Body of pancreas (tissue), 4 donors: ENCODE measurements around the gene RASSF10. TPM values are rescaled to one million over a fixed set of nuclear protein-coding genes. Genes with fewer than 3 reads are reported as not detected.

Experiments used
- ATAC-seq: fragments of 150-250 bp; one replicate; pipeline ENCODE4 v1.9.1; 2016
- DNase-seq, 4 donors: peaks; one replicate each; pipeline ENCODE4 v3.0.0-alpha.2; 2019
- H3K27ac ChIP-seq, 4 donors: fragments of 200-600 bp; sonication (generic); 1 replicate in 3 of 4; 2 replicates in 1 of 4; pipeline versions ENCODE4 v1.5.1 to v1.6.1; 2016 to 2019; ENCODE audit warnings: mild to moderate bottlenecking in 1 of 4, mixed read lengths in 1 of 4, moderate library complexity in 1 of 4
- H3K27me3 ChIP-seq, 2 donors: fragments of 200-600 bp; sonication (generic); one replicate each; pipeline ENCODE4 v1.6.0; 2016; ENCODE audit warnings: mild to moderate bottlenecking in 1 of 2
- H3K36me3 ChIP-seq, 2 donors: fragments of 200-600 bp; sonication (generic); replicated peaks in 1 of 2; 2 replicates each; pipeline ENCODE4 v1.5.1; 2016; ENCODE audit warnings: low read depth in 2 of 2; ENCODE audit not compliant: insufficient read depth in 1 of 2
- H3K4me1 ChIP-seq: fragments of 200-600 bp; sonication (generic); one replicate; pipeline ENCODE4 v1.6.0; 2016
- H3K4me3 ChIP-seq, 2 donors: fragments of 200-600 bp; sonication (generic); 1 replicate in 1 of 2; 2 replicates in 1 of 2; pipeline ENCODE4 v1.5.1; 2016 to 2019
- H3K9me3 ChIP-seq, 3 donors: fragments of 200-600 bp; sonication (generic); 1 replicate in 2 of 3; 2 replicates in 1 of 3; pipeline ENCODE4 v1.5.1; 2016
- CTCF ChIP-seq, 7 experiments: fragments of 450-650 bp in 4 of 7; fragments of 200-600 bp in 3 of 7; sonication (generic) in 3 of 7; IDR thresholded peaks; one replicate each; pipeline ENCODE4 v1.5.1; 2016 to 2019; ENCODE audit warnings: antibody characterized with exemption in 7 of 7
- POLR2A ChIP-seq, 3 donors: fragments of 450-650 bp; IDR thresholded peaks; one replicate each; pipeline ENCODE4 v1.6.1; 2016; ENCODE audit warnings: antibody characterized with exemption in 3 of 3, mild to moderate bottlenecking in 2 of 3
- WGBS, 2 donors: methylation state at CpG; one replicate each; pipeline ENCODE4 v1.1.5; 2017; 5-methylcytosine and 5-hydroxymethylcytosine counted together
- intact Hi-C: fragments of 100-400 bp; cut with DNase I; formaldehyde crosslinking; loops from one replicate; pipeline ENCODE4 v1.15.1; 2023
- total RNA-seq, 2 donors: library from RNA; depleted of rRNA; stranded (reverse); fragments of >200 nt; gene quantifications; one replicate each; pipeline ENCODE4 v1.1.0, GENCODE V29; 2016

RASSF10 gene
- total RNA-seq, 2 donors from 2014 or later = not detected

- H3K27me3 ChIP-seq = peaks cover 0 to 5% of the 10 kb centered on the region in 2 donors
Measured at GRCh38 chr11:13011466-13012055, 2.4 kb downstream of the RASSF10 start.

GRCh38 chr11:13012056-13012661 is 3.0 kb downstream of the RASSF10 start:
- ATAC-seq (peak; percentile 46), DNase-seq (peak; percentile 49 to 75 (median 59))
- peaks cover 75% of the 10 kb centered on the region for H3K4me1 ChIP-seq
- peak overlapping the region in 3 of 4 donors; percentile 12 to 57 (median 39) for H3K27ac ChIP-seq
- intact Hi-C loops = no loop called here
- no peaks in the 10 kb centered on the region for H3K36me3 ChIP-seq
- WGBS, 2 donors = 8 to 11% methylated on average over 9 of the region's 9 CpGs
- TF ChIP-seq CTCF (IDR thresholded peaks at IDR 0.05) = no peak
- peak in 2 of 3 donors; percentile 15 to 27 for TF ChIP-seq POLR2A (IDR thresholded peaks at IDR 0.05)
- H3K9me3 ChIP-seq = peaks cover 0 to 11% (median 0%) of the 10 kb centered on the region in 3 donors
- peaks cover 0 to 5% of the 10 kb centered on the region in 2 donors for H3K27me3 ChIP-seq
- H3K4me3 ChIP-seq = no peak overlapping the region

More at GRCh38 chr11:13011466-13012055, 2.4 kb downstream of the RASSF10 start:
- WGBS, 2 donors = 3% methylated on average over 7 of the region's 7 CpGs
- peak; percentile 45 for ATAC-seq
- Histone ChIP-seq H3K36me3 (no peaks in the 10 kb centered on the region), H3K27ac (peak overlapping the region in 2 of 4 donors; percentile 39 to 57), H3K4me1 (peaks cover 75% of the 10 kb centered on the region), H3K4me3 (no peak overlapping the region), H3K9me3 (peaks cover 0 to 11% (median 0%) of the 10 kb centered on the region in 3 donors)
- DNase-seq = peak in 1 of 4 donors; percentile 24
- intact Hi-C loops = no loop called here
- no peak for TF ChIP-seq CTCF (IDR thresholded peaks at IDR 0.05)
- no peak for TF ChIP-seq POLR2A (IDR thresholded peaks at IDR 0.05)

GRCh38 chr11:13013054-13013488 is 4.0 kb downstream of the RASSF10 start:
- Histone ChIP-seq H3K9me3 (peaks cover 0 to 11% (median 0%) of the 10 kb centered on the region in 3 donors), H3K27ac (no peak overlapping the region), H3K4me3 (no peak overlapping the region), H3K36me3 (no peaks in the 10 kb centered on the region), H3K27me3 (peaks cover 0 to 5% of the 10 kb centered on the region in 2 donors), H3K4me1 (peaks cover 69% of the 10 kb centered on the region)
- 21 to 24% methylated on average over 7 of the region's 7 CpGs for WGBS, 2 donors
- DNase-seq = no peak
- ATAC-seq = no peak
- TF ChIP-seq CTCF (IDR thresholded peaks at IDR 0.05) (no peak), POLR2A (IDR thresholded peaks at IDR 0.05) (no peak)
- intact Hi-C loops = no loop called here

- 64 to 68% methylated on average over 6 of the region's 6 CpGs for WGBS, 2 donors
- peaks cover 42% of the 10 kb centered on the region for H3K4me1 ChIP-seq
- no peaks in the 10 kb centered on the region for H3K9me3 ChIP-seq
- intact Hi-C loops = no loop called here
- H3K27me3 ChIP-seq = peaks cover 0 to under 1% of the 10 kb centered on the region in 2 donors
- DNase-seq (no peak), ATAC-seq (no peak)
- TF ChIP-seq CTCF (IDR thresholded peaks at IDR 0.05) = no peak
- no peak for TF ChIP-seq POLR2A (IDR thresholded peaks at IDR 0.05)
- no peaks in the 10 kb centered on the region for H3K36me3 ChIP-seq
- H3K4me3 ChIP-seq = no peak overlapping the region
- no peak overlapping the region for H3K27ac ChIP-seq
Measured at GRCh38 chr11:13015753-13016152, 6.6 kb downstream of the RASSF10 start.
